KMS-11 (cell line): ENCODE measurements around the gene GLB1L3.

Experiments
- H2AFZ ChIP-seq: fragments of 200-600 bp; sonication (generic); 2 replicates; pipeline ENCODE4 v1.6.1; 2016; ENCODE audit warnings: antibody characterized with exemption, mixed run types, low read depth
- H3K27ac ChIP-seq: fragments of 200-600 bp; sonication (generic); 2 replicates; pipeline ENCODE4 v1.6.1; 2016; ENCODE audit warnings: mild to moderate bottlenecking, mixed run types
- H3K27me3 ChIP-seq: fragments of 200-600 bp; sonication (generic); 2 replicates; pipeline ENCODE4 v1.6.1; 2017; ENCODE audit warnings: mild to moderate bottlenecking, low read depth, mixed run types, moderate library complexity; ENCODE audit not compliant: insufficient read depth
- H3K36me3 ChIP-seq: fragments of 200-600 bp; sonication (generic); 2 replicates; pipeline ENCODE4 v1.6.1; 2017; ENCODE audit warnings: mild to moderate bottlenecking, mixed run types; ENCODE audit not compliant: insufficient read depth
- H3K4me1 ChIP-seq: fragments of 200-600 bp; sonication (generic); 2 replicates; pipeline ENCODE4 v1.6.1; 2016; ENCODE audit warnings: mild to moderate bottlenecking, low read depth, mixed run types; ENCODE audit not compliant: poor library complexity, severe bottlenecking
- H3K4me2 ChIP-seq: fragments of 200-600 bp; sonication (generic); 2 replicates; pipeline ENCODE4 v1.7.0; 2016; ENCODE audit warnings: mild to moderate bottlenecking, mixed run types
- H3K4me3 ChIP-seq: fragments of 200-600 bp; sonication (generic); IDR thresholded peaks from 2 replicates; pipeline ENCODE4 v1.6.1; 2017; ENCODE audit warnings: low read depth, low read length, mixed read lengths; ENCODE audit not compliant: insufficient read depth
- H3K79me2 ChIP-seq: fragments of 200-600 bp; sonication (generic); 2 replicates; pipeline ENCODE4 v1.6.1; 2016; ENCODE audit warnings: low read depth, mixed run types; ENCODE audit not compliant: insufficient read depth
- H3K9ac ChIP-seq: fragments of 200-600 bp; sonication (generic); 2 replicates; pipeline ENCODE4 v1.6.1; 2016; ENCODE audit warnings: mild to moderate bottlenecking, mixed run types
- H4K20me1 ChIP-seq: fragments of 200-600 bp; sonication (generic); 2 replicates; pipeline ENCODE4 v1.6.1; 2016; ENCODE audit warnings: mild to moderate bottlenecking, mixed run types; ENCODE audit not compliant: insufficient read depth
- TF ChIP-seq, protein P1 (sequence below): fragments of 200-600 bp; sonication (generic); conservative IDR thresholded peaks from 2 replicates; pipeline ENCODE4 v1.6.1; 2017; ENCODE audit warnings: low read depth, mild to moderate bottlenecking, antibody characterized with exemption, low read length, moderate library complexity, mixed read lengths

Gene GLB1L3

DNA sequence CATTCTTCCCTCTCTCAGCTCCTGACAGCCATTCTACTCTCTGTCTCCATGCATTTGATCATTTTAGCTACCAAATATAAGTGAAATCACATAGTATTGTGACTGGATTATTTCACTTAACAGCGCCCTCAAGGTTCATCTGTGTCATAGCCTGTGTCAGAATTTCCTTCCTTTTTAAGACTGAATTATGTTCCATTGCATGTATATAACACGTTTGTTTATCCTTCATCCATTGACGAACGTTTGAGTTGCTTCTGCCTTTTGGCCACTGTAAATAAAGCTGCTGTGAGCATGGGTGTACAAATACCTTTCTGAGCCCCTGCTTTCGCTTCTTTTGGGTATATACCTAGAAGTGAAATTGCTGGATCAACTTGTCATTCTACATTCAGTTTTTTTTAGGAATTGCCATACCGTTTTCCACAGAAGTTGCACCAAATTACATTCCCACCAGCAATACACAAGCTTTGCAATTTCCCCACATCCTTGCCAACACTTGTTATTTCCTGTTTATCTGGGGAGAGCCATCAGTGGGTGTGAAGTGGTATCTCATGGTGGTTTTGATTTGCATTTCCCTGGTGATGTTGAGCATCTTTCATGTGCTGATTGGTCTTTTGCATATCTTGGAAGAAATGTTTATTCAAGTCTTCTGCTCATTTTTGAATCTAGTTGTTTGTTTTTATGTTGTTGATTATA lies 73.1 kb downstream of the GLB1L3 start:
- Histone ChIP-seq H3K36me3 (no peaks in the 10 kb centered on the region), H3K4me2 (no peak overlapping the region), H3K27ac (no peak overlapping the region), H3K27me3 (no peaks in the 10 kb centered on the region), H3K79me2 (no peaks in the 10 kb centered on the region), H3K9ac (no peak overlapping the region), H3K4me3 (no peak overlapping the region), H3K4me1 (no peaks in the 10 kb centered on the region), H2AFZ (no peak overlapping the region), H4K20me1 (no peaks in the 10 kb centered on the region)
- TF ChIP-seq, protein P1, sequence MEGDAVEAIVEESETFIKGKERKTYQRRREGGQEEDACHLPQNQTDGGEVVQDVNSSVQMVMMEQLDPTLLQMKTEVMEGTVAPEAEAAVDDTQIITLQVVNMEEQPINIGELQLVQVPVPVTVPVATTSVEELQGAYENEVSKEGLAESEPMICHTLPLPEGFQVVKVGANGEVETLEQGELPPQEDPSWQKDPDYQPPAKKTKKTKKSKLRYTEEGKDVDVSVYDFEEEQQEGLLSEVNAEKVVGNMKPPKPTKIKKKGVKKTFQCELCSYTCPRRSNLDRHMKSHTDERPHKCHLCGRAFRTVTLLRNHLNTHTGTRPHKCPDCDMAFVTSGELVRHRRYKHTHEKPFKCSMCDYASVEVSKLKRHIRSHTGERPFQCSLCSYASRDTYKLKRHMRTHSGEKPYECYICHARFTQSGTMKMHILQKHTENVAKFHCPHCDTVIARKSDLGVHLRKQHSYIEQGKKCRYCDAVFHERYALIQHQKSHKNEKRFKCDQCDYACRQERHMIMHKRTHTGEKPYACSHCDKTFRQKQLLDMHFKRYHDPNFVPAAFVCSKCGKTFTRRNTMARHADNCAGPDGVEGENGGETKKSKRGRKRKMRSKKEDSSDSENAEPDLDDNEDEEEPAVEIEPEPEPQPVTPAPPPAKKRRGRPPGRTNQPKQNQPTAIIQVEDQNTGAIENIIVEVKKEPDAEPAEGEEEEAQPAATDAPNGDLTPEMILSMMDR = no peak

- Histone ChIP-seq H3K4me2 (no peak overlapping the region), H3K4me1 (no peaks in the 10 kb centered on the region), H4K20me1 (no peaks in the 10 kb centered on the region), H3K36me3 (no peaks in the 10 kb centered on the region), H3K9ac (no peak overlapping the region), H3K27ac (no peak overlapping the region), H3K79me2 (no peaks in the 10 kb centered on the region), H2AFZ (no peak overlapping the region), H3K27me3 (no peaks in the 10 kb centered on the region), H3K4me3 (no peak overlapping the region)
- TF ChIP-seq, protein P1 = no peak
Measured at GRCh38 chr11:134349802-134350355, 73.7 kb downstream of the GLB1L3 start.

GRCh38 chr11:134350381-134350780 lies 74.2 kb downstream of the GLB1L3 start:
- Histone ChIP-seq H4K20me1 (no peaks in the 10 kb centered on the region), H3K4me3 (no peak overlapping the region), H3K27me3 (no peaks in the 10 kb centered on the region), H3K27ac (no peak overlapping the region), H2AFZ (no peak overlapping the region), H3K79me2 (no peaks in the 10 kb centered on the region), H3K36me3 (no peaks in the 10 kb centered on the region), H3K9ac (no peak overlapping the region), H3K4me2 (no peak overlapping the region), H3K4me1 (no peaks in the 10 kb centered on the region)
- TF ChIP-seq, protein P1 = no peak

GRCh38 chr11:134352111-134352510 lies 75.9 kb downstream of the GLB1L3 start:
- Histone ChIP-seq H3K27ac (no peak overlapping the region), H3K4me2 (no peak overlapping the region), H3K27me3 (no peaks in the 10 kb centered on the region), H4K20me1 (no peaks in the 10 kb centered on the region), H3K4me1 (no peaks in the 10 kb centered on the region), H3K4me3 (no peak overlapping the region), H3K9ac (no peak overlapping the region), H3K79me2 (no peaks in the 10 kb centered on the region), H2AFZ (no peak overlapping the region), H3K36me3 (no peaks in the 10 kb centered on the region)
- TF ChIP-seq, protein P1 = no peak
